Brain microvascular endothelial cell (primary cell): Measurements from ENCODE around the gene SNU13.

Source experiments
- DNase-seq: peaks from one replicate; pipeline ENCODE4 v3.0.0-alpha.2; 2020
- H3K27ac ChIP-seq: fragments of 250-450 bp; sonication (Bioruptor Pico); 2 replicates; pipeline ENCODE4 v1.5.1; 2020; ENCODE audit warnings: mild to moderate bottlenecking, moderate library complexity
- H3K27me3 ChIP-seq: fragments of 250-450 bp; sonication (Bioruptor Pico); replicated peaks from 2 replicates; pipeline ENCODE4 v1.5.1; 2020; ENCODE audit warnings: mild to moderate bottlenecking
- H3K36me3 ChIP-seq: fragments of 250-450 bp; sonication (Bioruptor Pico); replicated peaks from 2 replicates; pipeline ENCODE4 v1.5.1; 2020; ENCODE audit warnings: mild to moderate bottlenecking
- H3K4me3 ChIP-seq: 2 replicates; pipeline ENCODE4 v1.5.1; 2011; ENCODE audit warnings: low read depth, mild to moderate bottlenecking, control low read depth, low read length, moderate library complexity
- CTCF ChIP-seq: IDR thresholded peaks from 2 replicates; pipeline ENCODE4 v1.5.1; 2011; ENCODE audit warnings: low read depth, mild to moderate bottlenecking, moderate library complexity, low read length, control low read depth, inconsistent platforms; ENCODE audit errors: missing control alignments
- in situ Hi-C: cut with HindIII; loops from 2 replicates; pipeline ENCODE4 v1.10.0; 2017; ENCODE audit warnings: low sequenced_read_pairs, low pct_ligation_motif_present

The SNU13 gene

GRCh38 chr22:41684194-41684593, 4.5 kb downstream of the SNU13 start:
- H3K4me3 ChIP-seq, result no peak overlapping the region
- no peak for TF ChIP-seq CTCF
- in situ Hi-C loops, result no loop called here
- H3K27me3 ChIP-seq, result no peaks in the 10 kb centered on the region
- no peak overlapping the region for H3K27ac ChIP-seq
- no peak for DNase-seq
- H3K36me3 ChIP-seq, result peaks cover 15% of the 10 kb centered on the region

- TF ChIP-seq CTCF, result no peak
- Histone ChIP-seq H3K27ac (peak overlapping the region; percentile 10), H3K27me3 (no peaks in the 10 kb centered on the region), H3K36me3 (peaks cover 19% of the 10 kb centered on the region), H3K4me3 (no peak overlapping the region)
- in situ Hi-C loops, result no loop called here
- no peak for DNase-seq
Observed at GRCh38 chr22:41683616-41684015, 5.1 kb downstream of the SNU13 start.

GRCh38 chr22:41683052-41683451, 5.6 kb downstream of the SNU13 start:
- no peak overlapping the region for H3K4me3 ChIP-seq
- DNase-seq, result no peak
- no peaks in the 10 kb centered on the region for H3K27me3 ChIP-seq
- no peak for TF ChIP-seq CTCF
- H3K27ac ChIP-seq, result peak overlapping the region; percentile 87
- H3K36me3 ChIP-seq, result peaks cover 24% of the 10 kb centered on the region
- in situ Hi-C loops, result no loop called here

- peak overlapping the region; percentile 80 for H3K4me3 ChIP-seq
- DNase-seq, result peak; percentile 83
- no peak for TF ChIP-seq CTCF
- H3K27me3 ChIP-seq, result no peaks in the 10 kb centered on the region
- peak overlapping the region; percentile 87 for H3K27ac ChIP-seq
- in situ Hi-C loops, result no loop called here
- H3K36me3 ChIP-seq, result peaks cover 26% of the 10 kb centered on the region
Observed at GRCh38 chr22:41682033-41682807, 6.4 kb downstream of the SNU13 start.

- Histone ChIP-seq H3K36me3 (peaks cover 26% of the 10 kb centered on the region), H3K27me3 (no peaks in the 10 kb centered on the region), H3K27ac (peak overlapping the region; percentile 87), H3K4me3 (peak overlapping the region; percentile 80)
- in situ Hi-C loops, result no loop called here
- no peak for TF ChIP-seq CTCF
- DNase-seq, result peak; percentile 20
Observed at GRCh38 chr22:41681616-41682015, 7.1 kb downstream of the SNU13 start.

GRCh38 chr22:41676134-41676533, 12.5 kb downstream of the SNU13 start:
- Histone ChIP-seq H3K27me3 (no peaks in the 10 kb centered on the region), H3K36me3 (peaks cover 36% of the 10 kb centered on the region), H3K4me3 (no peak overlapping the region), H3K27ac (no peak overlapping the region)
- in situ Hi-C loops, result no loop called here
- no peak for TF ChIP-seq CTCF
- DNase-seq, result no peak
